OCI-M1 (cell line): ENCODE results near the gene ASXL1.
A peak's percentile ranks its signal among the peaks of the same experiment; 100 is the strongest.
"Not testable (repeated sequence)": the region's sequence is repeated elsewhere in the genome, so short reads cannot be mapped to it uniquely, and the experiment has no call there.

Experiments used
- DNase-seq: peaks from one replicate; lab custom pipeline; 2025; lab: John Stamatoyannopoulos, UW

ASXL1 gene

GRCh38 chr20:32357869-32358631 is at the start of gene ASXL1:
ASXL1 (plus strand) TSS chr20:32358331; CDS start chr20:32358776, 445 bp downstream.
- DNase-seq, result peak; percentile 99

- no peak for DNase-seq
Observed at GRCh38 chr20:32312718-32313424, 45.3 kb upstream of the ASXL1 start.

GRCh38 chr20:32314768-32315167 is 43.4 kb upstream of the ASXL1 start:
- no peak for DNase-seq

GRCh38 chr20:32315399-32315798 is 42.7 kb upstream of the ASXL1 start:
- DNase-seq, result no peak

- no peak for DNase-seq
Observed at GRCh38 chr20:32315891-32316290, 42.2 kb upstream of the ASXL1 start.

GRCh38 chr20:32316667-32317066 is 41.5 kb upstream of the ASXL1 start:
- DNase-seq, result no peak

GRCh38 chr20:32319100-32319499 is 39.0 kb upstream of the ASXL1 start:
- DNase-seq, result no peak

GRCh38 chr20:32320305-32320704 is 37.8 kb upstream of the ASXL1 start:
- DNase-seq, result no peak

- no peak for DNase-seq
Observed at GRCh38 chr20:32321390-32321789, 36.7 kb upstream of the ASXL1 start.

GRCh38 chr20:32322260-32322659 is 35.9 kb upstream of the ASXL1 start:
- DNase-seq, result not testable (repeated sequence)

- not testable (repeated sequence) for DNase-seq
Observed at GRCh38 chr20:32323761-32324160, 34.4 kb upstream of the ASXL1 start.

- DNase-seq, result peak; percentile 38
Observed at GRCh38 chr20:32325706-32326503, 32.2 kb upstream of the ASXL1 start.

- DNase-seq, result no peak
Observed at GRCh38 chr20:32326504-32326845, 31.7 kb upstream of the ASXL1 start.

GRCh38 chr20:32327087-32327681 is 30.9 kb upstream of the ASXL1 start:
- DNase-seq, result no peak

- no peak for DNase-seq
Observed at GRCh38 chr20:32329817-32330554, 28.1 kb upstream of the ASXL1 start.

GRCh38 chr20:32330555-32330897 is 27.6 kb upstream of the ASXL1 start:
- DNase-seq, result no peak

GRCh38 chr20:32332614-32333013 is 25.5 kb upstream of the ASXL1 start:
- no peak for DNase-seq

GRCh38 chr20:32333181-32333987 is 24.7 kb upstream of the ASXL1 start:
- peak; percentile 9 for DNase-seq

GRCh38 chr20:32333988-32334885 is 23.9 kb upstream of the ASXL1 start:
- DNase-seq, result no peak

GRCh38 chr20:32336918-32337347 is 21.2 kb upstream of the ASXL1 start:
- peak; percentile 85 for DNase-seq
